ENCODE measurements around the gene DYRK2.

The DYRK2 gene

GRCh38 chr12:67646775-67647174, 1.8 kb upstream of the DYRK2 start:
- DNase-seq (ENCODE audit: low spot score), result no peak

- DNase-seq (ENCODE audit: low spot score), result no peak
Measured at GRCh38 chr12:67647181-67647798, 1.3 kb upstream of the DYRK2 start.

- peak; percentile 49 for DNase-seq (ENCODE audit: low spot score)
Measured at GRCh38 chr12:67647799-67648520, 585 bp upstream of the DYRK2 start.

- DNase-seq (ENCODE audit: low spot score), result no peak
Measured at GRCh38 chr12:67649261-67649569, 670 bp downstream of the DYRK2 start.

GRCh38 chr12:67649570-67650387, 1.2 kb downstream of the DYRK2 start:
- DNase-seq (ENCODE audit: low spot score), result peak; percentile 17

- peak; percentile 19 for DNase-seq (ENCODE audit: low spot score)
Measured at GRCh38 chr12:67650388-67651131, 2.0 kb downstream of the DYRK2 start.

- DNase-seq (ENCODE audit: low spot score), result peak; percentile 39
Measured at GRCh38 chr12:67651132-67651695, 2.7 kb downstream of the DYRK2 start.

GRCh38 chr12:67655829-67656228, 7.3 kb downstream of the DYRK2 start:
- no peak for DNase-seq (ENCODE audit: low spot score)

GRCh38 chr12:67656251-67656650, 7.7 kb downstream of the DYRK2 start:
- DNase-seq (ENCODE audit: low spot score), result no peak

- DNase-seq (ENCODE audit: low spot score), result no peak
Measured at GRCh38 chr12:67658486-67658885, 9.9 kb downstream of the DYRK2 start.

- no peak for DNase-seq (ENCODE audit: low spot score)
Measured at GRCh38 chr12:67659292-67659691, 10.7 kb downstream of the DYRK2 start.

- no peak for DNase-seq (ENCODE audit: low spot score)
Measured at GRCh38 chr12:67661311-67662021, 12.9 kb downstream of the DYRK2 start.

- DNase-seq (ENCODE audit: low spot score), result peak; percentile 13
Measured at GRCh38 chr12:67662910-67663538, 14.5 kb downstream of the DYRK2 start.

GRCh38 chr12:67664171-67664570, 15.6 kb downstream of the DYRK2 start:
- no peak for DNase-seq (ENCODE audit: low spot score)

GRCh38 chr12:67665679-67666078, 17.1 kb downstream of the DYRK2 start:
- DNase-seq (ENCODE audit: low spot score), result no peak

- no peak for DNase-seq (ENCODE audit: low spot score)
Measured at GRCh38 chr12:67666605-67667004, 18.1 kb downstream of the DYRK2 start.

- DNase-seq (ENCODE audit: low spot score), result no peak
Measured at GRCh38 chr12:67667276-67668073, 18.9 kb downstream of the DYRK2 start.

- no peak for DNase-seq (ENCODE audit: low spot score)
Measured at GRCh38 chr12:67669217-67669933, 20.8 kb downstream of the DYRK2 start.

GRCh38 chr12:67669934-67670631, 21.5 kb downstream of the DYRK2 start:
- DNase-seq (ENCODE audit: low spot score), result no peak
